H54 (cell line): ENCODE measurements around the gene ERN1.

Source experiments
- DNase-seq: peaks from one replicate; pipeline ENCODE4 v3.0.0; 2011; ENCODE audit warnings: low spot score, mixed read lengths; ENCODE audit not compliant: insufficient read length
- FAIRE-seq: peaks from 3 replicates; lab custom pipeline; 2011; peaks lifted over from hg19 to GRCh38; lab: Jason Lieb, UNC
- POLR2A ChIP-seq: IDR thresholded peaks from 2 replicates; pipeline ENCODE4 v1.6.1; 2011; ENCODE audit warnings: low read depth, mild to moderate bottlenecking, low read length

Gene ERN1

DNA sequence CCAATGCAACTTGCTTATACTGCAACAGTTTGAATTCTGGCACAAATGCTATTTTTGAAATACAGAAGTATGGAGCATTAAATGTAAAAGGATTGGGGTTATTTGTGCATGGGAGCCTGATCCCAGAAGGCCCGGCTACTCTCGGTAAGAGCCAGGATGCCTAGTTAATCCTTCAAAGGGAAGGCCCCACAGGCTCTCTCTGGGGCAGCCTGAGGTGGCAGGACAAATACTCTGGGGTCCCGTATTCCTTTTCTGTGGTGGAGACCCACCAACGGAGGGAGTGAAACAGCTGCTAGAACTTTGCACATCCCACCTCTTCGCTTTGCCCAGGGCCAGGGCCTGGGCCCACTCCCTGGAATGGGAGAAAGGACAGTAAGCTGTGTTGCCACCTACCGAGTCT is 30.4 kb downstream of the ERN1 start:
- DNase-seq, result no peak
- FAIRE-seq, result no peak
- TF ChIP-seq POLR2A, result no peak

DNA sequence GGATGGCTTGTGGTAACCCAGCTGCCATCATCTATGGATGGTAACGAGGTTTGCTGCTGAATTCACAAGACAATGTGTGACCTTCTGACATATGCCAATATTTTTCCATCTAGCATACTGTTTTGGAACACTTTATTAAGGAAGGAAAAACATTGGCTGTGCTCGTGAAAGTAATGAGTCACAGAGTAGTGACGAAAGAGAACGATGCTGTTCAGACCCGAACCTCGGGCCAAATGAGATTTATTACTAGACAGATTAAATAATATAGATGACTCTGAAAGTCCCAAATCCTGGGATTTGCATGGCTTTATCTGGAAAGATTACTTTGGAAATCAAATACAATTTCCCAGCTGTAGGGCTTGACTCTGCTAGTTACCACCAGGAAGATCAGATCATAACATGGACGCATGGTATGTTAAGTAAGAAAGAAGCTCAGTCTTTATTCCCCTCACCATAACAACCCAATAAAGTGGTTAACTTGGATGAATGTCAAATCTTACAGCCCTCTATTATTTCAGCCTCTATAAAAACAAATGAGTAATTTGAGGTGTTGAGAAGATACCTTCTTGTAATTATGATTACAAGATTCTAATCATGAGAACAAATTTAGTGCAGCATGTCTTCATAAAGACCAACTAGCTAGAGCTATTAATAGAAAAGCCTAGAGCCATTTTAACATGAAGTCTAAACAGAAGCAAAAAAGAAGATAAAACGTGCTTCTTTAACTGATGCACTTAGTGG is 32.6 kb downstream of the ERN1 start:
- DNase-seq, result no peak
- no peak for TF ChIP-seq POLR2A
- FAIRE-seq, result no peak

DNA sequence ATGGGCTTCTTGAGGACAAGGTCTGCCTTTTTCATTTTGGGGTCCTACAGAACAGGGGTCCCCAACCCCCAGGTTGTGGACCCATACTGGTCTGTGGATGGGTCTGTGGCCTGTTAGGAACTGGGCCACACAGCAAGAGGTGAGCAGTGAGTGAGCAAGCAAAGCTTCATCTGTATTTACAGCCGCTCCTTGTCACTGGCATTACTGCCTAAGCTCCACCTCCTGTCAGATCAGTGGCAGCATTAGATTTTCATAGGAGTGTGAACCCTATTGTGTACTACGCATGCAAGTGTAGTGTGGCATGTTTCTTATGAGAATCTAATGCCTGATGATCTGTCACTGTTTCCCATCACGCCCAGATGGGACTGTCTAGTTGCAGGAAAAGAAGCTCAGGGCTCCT is 33.9 kb downstream of the ERN1 start:
- FAIRE-seq, result no peak
- TF ChIP-seq POLR2A, result no peak
- DNase-seq, result no peak

DNA sequence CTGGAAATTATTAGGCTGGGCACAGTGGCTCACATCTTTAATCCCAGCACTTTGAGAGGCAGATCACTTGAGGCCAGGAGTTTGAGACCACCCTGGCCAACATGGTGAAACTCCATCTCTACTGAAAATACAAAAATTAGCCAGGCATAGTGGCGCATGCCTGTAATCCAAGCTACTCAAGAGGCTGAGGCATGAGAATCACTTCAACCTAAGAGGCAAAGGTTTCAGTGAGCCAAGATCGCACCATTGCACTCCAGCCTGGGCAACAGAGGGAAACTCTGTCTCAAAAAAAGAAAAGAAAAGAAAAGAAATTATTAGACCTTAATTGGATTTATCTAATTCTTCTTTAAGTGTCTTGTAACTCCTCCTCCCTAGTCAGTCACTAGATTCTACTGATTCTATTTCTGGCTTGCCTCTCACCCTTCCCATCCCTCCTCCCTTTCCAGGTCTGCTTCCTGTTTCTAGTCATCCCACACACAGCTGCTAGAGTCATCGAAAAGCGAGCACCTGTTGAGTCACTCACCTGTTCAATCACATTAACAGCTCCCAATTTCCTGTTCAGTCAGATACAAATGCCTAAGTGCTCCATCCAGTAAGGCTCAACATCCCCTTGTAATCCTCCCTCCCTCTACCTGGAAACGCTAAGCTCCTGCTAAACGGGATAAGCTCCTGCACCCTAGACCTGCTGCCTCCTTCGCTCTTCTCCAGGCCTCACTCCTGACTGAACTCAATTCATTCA is 34.6 kb downstream of the ERN1 start:
- FAIRE-seq (no peak), DNase-seq (no peak)
- no peak for TF ChIP-seq POLR2A

DNA sequence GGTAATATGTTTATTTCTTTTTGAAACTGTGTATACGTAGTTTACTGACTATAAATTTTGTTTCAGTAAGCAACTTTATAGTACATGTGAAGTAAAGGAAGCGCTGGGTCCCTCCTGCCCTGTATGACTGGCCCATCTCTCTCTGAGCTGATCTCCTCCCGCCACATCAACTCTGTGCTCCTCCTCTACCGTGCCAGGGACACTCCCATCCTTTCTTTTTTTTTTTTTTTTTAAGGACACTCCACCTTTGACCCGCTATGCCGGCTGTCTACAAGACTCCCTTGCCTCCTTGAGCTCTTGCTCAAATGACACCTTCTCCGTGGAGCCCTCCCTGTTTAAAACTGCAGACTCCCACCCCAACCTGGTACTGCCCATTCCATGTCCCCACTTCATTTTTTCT is 35.5 kb downstream of the ERN1 start:
- TF ChIP-seq POLR2A, result no peak
- no peak for DNase-seq
- FAIRE-seq, result no peak

DNA sequence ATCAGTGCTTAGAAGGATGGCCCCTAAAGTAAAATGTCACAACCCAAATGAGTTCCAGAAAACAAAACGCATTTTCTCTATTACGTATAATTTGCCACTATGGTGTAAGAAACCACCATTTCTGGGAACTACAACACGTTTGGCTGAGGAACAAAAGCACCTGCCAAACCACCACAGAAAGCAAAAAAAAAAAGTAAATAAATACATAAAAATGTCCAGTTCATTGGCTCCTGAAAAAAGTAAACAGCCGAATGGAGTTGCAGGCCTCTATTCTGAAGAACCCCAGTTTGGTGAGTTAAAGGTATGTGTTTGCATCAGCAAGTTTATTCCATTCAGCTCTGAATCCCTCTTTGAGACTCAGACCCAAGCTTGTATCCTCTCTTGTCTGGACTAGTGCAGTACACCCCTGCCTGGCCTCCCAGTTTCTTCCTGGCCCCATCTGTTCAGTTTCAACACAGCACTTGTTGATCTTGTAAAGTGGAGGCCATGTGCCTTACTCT is 36.9 kb downstream of the ERN1 start:
- DNase-seq, result no peak
- FAIRE-seq, result no peak
- TF ChIP-seq POLR2A, result no peak

DNA sequence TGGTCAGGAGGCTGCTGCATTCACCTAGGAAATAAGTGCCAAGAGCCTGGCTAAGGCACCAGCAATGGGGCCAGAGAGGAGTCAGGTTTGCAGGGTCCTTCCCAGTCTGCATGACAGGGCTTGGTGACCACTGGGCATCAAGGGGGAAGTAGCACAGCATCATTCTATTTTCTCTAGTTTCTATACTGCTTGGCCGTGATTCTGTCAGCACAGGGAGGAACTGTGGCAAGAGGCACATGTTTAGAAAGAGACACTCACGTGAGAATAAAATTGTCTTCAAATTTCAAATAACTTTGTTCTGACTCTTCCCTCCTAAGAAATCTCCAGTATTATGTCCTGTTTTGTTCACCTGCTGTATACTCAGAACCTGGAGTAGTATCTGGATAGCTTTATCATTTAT is 37.8 kb downstream of the ERN1 start:
- FAIRE-seq, result no peak
- no peak for DNase-seq
- TF ChIP-seq POLR2A, result no peak

DNA sequence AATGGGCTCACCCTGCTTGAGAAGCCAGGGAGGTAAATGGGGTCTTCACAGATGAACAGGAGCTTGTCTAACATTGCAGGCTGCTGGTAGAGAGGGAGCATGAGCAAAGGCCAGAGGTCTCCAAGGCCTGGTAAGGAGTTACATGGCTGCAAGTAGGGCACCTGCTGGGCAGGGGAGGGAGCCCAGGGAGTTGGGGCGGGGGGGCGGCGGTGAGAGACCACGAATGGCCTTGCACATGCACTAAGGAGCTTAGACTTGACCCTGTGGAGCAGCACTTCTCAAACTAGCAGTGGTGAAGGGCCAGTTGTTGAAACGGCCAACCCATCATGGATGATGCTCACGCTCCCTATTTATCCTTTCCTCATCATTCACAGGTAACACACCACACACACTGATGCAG is 38.4 kb downstream of the ERN1 start:
- TF ChIP-seq POLR2A, result no peak
- no peak for FAIRE-seq

DNA sequence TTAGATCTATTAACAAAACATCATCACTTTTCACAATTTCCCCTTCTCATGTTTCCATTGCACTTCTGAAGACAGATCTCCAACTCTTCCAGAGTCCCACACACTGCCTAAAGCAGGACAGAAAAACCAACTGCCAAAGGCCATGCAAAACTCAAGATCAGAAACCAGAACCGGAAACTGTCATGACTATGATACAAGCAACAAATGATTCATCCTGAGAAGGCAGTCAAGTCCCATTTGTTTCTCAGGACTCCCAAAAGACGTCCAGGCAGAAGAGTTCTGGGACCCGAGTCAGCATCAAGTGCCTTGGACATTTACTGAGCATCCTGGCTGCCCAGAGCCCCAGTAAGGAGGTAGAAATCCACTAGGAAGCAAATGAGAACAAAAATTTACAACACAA is 38.8 kb downstream of the ERN1 start:
- no peak for DNase-seq
- no peak for FAIRE-seq
- TF ChIP-seq POLR2A, result no peak

More for the DNA sequence above, 38.4 kb downstream of the ERN1 start:
- no peak for DNase-seq

DNA sequence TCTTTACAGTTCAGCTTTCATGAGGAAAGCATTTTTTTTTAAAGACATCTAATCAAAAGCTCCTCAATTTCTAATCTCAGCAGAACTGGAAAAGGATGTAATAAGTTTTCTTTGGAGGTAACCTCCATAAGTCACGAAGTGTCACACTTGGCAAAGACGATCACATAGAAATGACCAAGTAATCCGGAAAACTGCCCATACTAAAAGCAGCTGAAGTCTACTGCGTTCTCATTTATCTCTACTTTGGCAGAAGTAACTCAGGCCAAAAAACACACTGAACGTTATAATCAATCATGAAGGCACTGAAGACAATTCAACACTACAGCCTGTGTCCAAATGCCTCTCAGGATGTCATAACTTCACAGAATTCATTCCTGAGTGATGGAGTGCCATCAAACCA is 39.8 kb downstream of the ERN1 start:
- FAIRE-seq (no peak), DNase-seq (no peak)
- TF ChIP-seq POLR2A, result no peak

DNA sequence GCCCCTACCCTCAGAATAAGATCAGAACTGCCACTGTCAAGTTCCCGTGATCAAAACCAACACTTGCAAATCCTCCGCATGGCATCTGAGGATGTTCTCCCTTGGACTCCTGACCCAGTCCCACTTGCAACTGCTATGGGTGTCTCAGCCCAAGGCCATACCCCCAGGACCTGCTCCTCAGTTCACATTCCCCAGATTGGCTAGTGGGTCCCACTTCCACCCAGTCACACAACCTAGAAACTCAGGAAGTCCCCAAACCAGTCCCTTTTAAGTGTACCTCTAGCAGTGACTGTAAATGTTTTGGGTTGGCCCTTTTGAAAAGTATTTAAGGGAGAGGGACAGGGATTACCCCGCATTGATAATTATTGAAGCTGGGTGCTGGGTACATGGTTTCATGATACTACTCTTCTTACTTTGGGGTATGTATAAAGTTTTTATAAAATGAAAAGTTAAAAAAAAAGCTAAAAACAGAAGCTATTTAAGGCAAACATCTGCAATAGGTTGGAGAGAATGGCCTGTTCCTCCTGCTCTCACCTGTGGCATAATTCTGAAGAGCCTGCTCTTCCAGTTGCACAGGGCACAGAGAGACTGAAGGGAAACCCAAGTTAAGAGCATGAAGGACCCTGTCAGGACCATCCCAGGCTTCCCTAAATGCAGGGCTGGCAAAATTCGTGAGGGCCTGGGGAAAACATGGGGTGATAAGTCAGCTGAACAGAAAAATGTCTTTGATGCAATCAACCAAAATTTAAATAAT is 42.5 kb downstream of the ERN1 start:
- TF ChIP-seq POLR2A, result no peak
- no peak for DNase-seq
- FAIRE-seq, result no peak

DNA sequence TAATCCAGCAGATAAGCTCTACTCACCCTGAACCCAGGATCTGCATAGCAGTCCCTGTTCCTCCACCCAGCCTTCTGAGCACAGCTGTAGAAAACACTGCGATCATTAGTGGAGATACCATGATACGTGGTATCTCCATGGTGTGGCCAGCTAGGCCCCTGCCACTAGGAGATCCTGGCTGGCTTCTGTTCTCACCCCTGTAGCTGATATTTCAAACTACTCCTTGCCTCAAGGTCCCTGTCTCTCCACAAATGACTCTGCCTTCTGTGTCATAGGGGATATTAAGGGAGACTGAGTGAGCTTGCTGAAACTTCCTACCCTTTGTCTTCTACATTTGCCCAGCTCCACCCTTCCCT is 44.3 kb downstream of the ERN1 start:
- TF ChIP-seq POLR2A, result no peak
- FAIRE-seq, result no peak
- no peak for DNase-seq

DNA sequence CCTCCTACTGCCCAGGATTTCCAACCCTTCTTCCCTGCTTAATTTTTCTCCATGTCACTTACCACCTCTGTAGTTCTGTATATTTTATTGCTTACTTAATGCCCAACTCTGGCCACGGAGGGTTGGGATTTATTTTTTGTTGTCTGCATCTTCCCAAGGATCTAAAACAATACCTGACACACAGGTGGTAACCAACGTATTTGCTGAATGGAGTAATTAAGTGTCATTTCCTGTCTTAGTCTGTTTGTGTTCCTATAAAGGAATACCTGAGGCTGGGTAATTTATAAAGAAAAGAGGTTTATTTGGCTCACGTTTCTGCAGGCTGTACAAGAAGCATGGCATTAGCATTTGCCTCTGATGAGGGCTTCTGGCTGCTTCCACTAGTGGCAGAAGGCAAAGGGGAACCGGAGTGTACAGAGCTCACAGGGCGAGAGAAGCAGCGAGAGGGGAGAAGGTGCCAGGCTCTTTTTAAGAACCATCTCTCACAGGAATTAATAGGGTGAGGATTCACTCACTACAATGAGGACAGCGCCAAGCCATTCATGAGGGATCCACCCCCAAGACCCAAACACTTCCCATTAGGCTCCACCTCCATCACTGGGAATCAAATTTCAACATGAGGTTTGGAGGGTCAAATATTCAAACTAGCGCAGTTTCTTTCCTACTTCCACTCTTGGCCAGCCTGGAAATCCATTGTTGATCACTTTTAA is 44.8 kb downstream of the ERN1 start:
- no peak for FAIRE-seq
- no peak for DNase-seq

More for the DNA sequence above, 44.8 kb downstream of the ERN1 start:
- no peak for TF ChIP-seq POLR2A
